HL-60 (cell line): ENCODE data around the gene TBXAS1.

ENCODE experiments used
- DNase-seq, 2 experiments: peaks; one replicate each; pipeline ENCODE4 v3.0.0-alpha.2; 2010 to 2020; ENCODE audit warnings: low read depth in 1 of 2, low spot score in 1 of 2
- H3K27ac ChIP-seq: fragments of 250-450 bp; sonication (Bioruptor Pico); replicated peaks from 2 replicates; pipeline ENCODE4 v1.5.1; 2020; ENCODE audit warnings: mild to moderate bottlenecking, moderate library complexity
- H3K27me3 ChIP-seq: fragments of 250-450 bp; sonication (Bioruptor Pico); 2 replicates; pipeline ENCODE4 v1.5.1; 2021; ENCODE audit warnings: mild to moderate bottlenecking, moderate library complexity; ENCODE audit not compliant: insufficient read depth, poor library complexity, severe bottlenecking
- H3K4me3 ChIP-seq: replicated peaks from 2 replicates; pipeline ENCODE4 v1.5.1; 2011; ENCODE audit warnings: mild to moderate bottlenecking, control low read depth, low read length; ENCODE audit not compliant: insufficient read depth
- CTCF ChIP-seq: IDR thresholded peaks from one replicate; pipeline ENCODE4 v1.5.1; 2011; ENCODE audit warnings: low read length, control low read depth, inconsistent platforms; ENCODE audit not compliant: insufficient read depth
- GABPA ChIP-seq: IDR thresholded peaks from 2 replicates; pipeline ENCODE4 v1.6.1; 2012; ENCODE audit warnings: low read depth
- POLR2AphosphoS5 ChIP-seq: IDR thresholded peaks from 2 replicates; pipeline ENCODE4 v1.6.1; 2012; ENCODE audit warnings: low read depth
- REST ChIP-seq: IDR thresholded peaks from 2 replicates; pipeline ENCODE4 v1.6.1; 2012; ENCODE audit warnings: low read depth; ENCODE audit not compliant: insufficient replicate concordance
- SPI1 ChIP-seq: IDR thresholded peaks from 2 replicates; pipeline ENCODE4 v1.6.1; 2012; ENCODE audit warnings: low read depth, mild to moderate bottlenecking, borderline replicate concordance

The TBXAS1 gene

GRCh38 chr7:140042386-140042670 lies 213.3 kb downstream of the TBXAS1 start:
- no peak overlapping the region for H3K27ac ChIP-seq
- no peak for DNase-seq
- H3K27me3 ChIP-seq, result peaks cover 11% of the 10 kb centered on the region
- H3K4me3 ChIP-seq, result no peak overlapping the region
- TF ChIP-seq GABPA (no peak), POLR2AphosphoS5 (no peak), SPI1 (no peak), REST (no peak), CTCF (no peak)

GRCh38 chr7:140044251-140044650 lies 215.2 kb downstream of the TBXAS1 start:
- DNase-seq, result no peak
- no peak for TF ChIP-seq CTCF
- no peak for TF ChIP-seq GABPA
- TF ChIP-seq POLR2AphosphoS5, result no peak
- no peak for TF ChIP-seq SPI1
- TF ChIP-seq REST, result no peak
- H3K27ac ChIP-seq, result no peak overlapping the region
- peaks cover 8% of the 10 kb centered on the region for H3K27me3 ChIP-seq
- no peak overlapping the region for H3K4me3 ChIP-seq

- DNase-seq, result no peak
- Histone ChIP-seq H3K27me3 (peaks cover 8% of the 10 kb centered on the region), H3K4me3 (no peak overlapping the region), H3K27ac (no peak overlapping the region)
- TF ChIP-seq REST (no peak), CTCF (no peak), GABPA (no peak), POLR2AphosphoS5 (no peak), SPI1 (no peak)
Observed at GRCh38 chr7:140045697-140046096, 216.6 kb downstream of the TBXAS1 start.
